Neuronal stem cell (in vitro differentiated cells): ENCODE results near the gene ZBTB8A.
"Not testable (repeated sequence)": the region's sequence is repeated elsewhere in the genome, so short reads cannot be mapped to it uniquely, and the experiment has no call there.

Experiments
- DNase-seq: peaks from one replicate; pipeline ENCODE4 v3.0.0-alpha.2; 2013; ENCODE audit warnings: low spot score
- H2AFZ ChIP-seq: one replicate; pipeline ENCODE4 v1.6.1; 2013; ENCODE audit warnings: mild to moderate bottlenecking, low read length, inconsistent platforms
- H2AK5ac ChIP-seq: 2 replicates; pipeline ENCODE4 v1.6.1; 2013; ENCODE audit warnings: low read depth, mild to moderate bottlenecking, inconsistent platforms, low read length, moderate library complexity, mixed read lengths
- H2BK120ac ChIP-seq: 2 replicates; pipeline ENCODE4 v1.6.1; 2013; ENCODE audit warnings: low read depth, mild to moderate bottlenecking, inconsistent platforms, low read length, moderate library complexity, mixed read lengths
- H2BK12ac ChIP-seq: one replicate; pipeline ENCODE4 v1.6.1; 2013; ENCODE audit warnings: low read length, inconsistent platforms
- H2BK15ac ChIP-seq: 2 replicates; pipeline ENCODE4 v1.6.1; 2013; ENCODE audit warnings: mild to moderate bottlenecking, low read length, inconsistent platforms, mixed read lengths
- H2BK5ac ChIP-seq: one replicate; pipeline ENCODE4 v1.6.1; 2013; ENCODE audit warnings: inconsistent platforms, mild to moderate bottlenecking, low read length, moderate library complexity
- H3K14ac ChIP-seq: one replicate; pipeline ENCODE4 v1.6.1; 2013; ENCODE audit warnings: low read length, inconsistent platforms
- H3K18ac ChIP-seq: 2 replicates; pipeline ENCODE4 v1.6.1; 2013; ENCODE audit warnings: low read length, inconsistent platforms
- H3K23ac ChIP-seq: 2 replicates; pipeline ENCODE4 v1.6.1; 2013; ENCODE audit warnings: low read depth, mild to moderate bottlenecking, mixed read lengths, low read length, inconsistent platforms; ENCODE audit not compliant: poor library complexity
- H3K27ac ChIP-seq: replicated peaks from 3 replicates; pipeline ENCODE4 v1.5.1; 2013; ENCODE audit warnings: low read length, inconsistent platforms
- H3K27me3 ChIP-seq, 3 experiments: 2 replicates each; pipeline ENCODE4 v1.6.1; 2013; ENCODE audit warnings: low read length in 3 of 3, mild to moderate bottlenecking in 2 of 3, inconsistent platforms in 1 of 3, low read depth in 1 of 3, mixed read lengths in 1 of 3, moderate library complexity in 1 of 3; ENCODE audit not compliant: control insufficient read depth in 3 of 3, insufficient read depth in 3 of 3
- H3K36me3 ChIP-seq, 2 donors: replicated peaks in 1 of 2; 2 replicates each; pipeline ENCODE4 v1.6.1; 2013; ENCODE audit warnings: low read length in 2 of 2; ENCODE audit not compliant: control insufficient read depth in 2 of 2, insufficient read depth in 2 of 2
- H3K4ac ChIP-seq: 2 replicates; pipeline ENCODE4 v1.6.1; 2013; ENCODE audit warnings: inconsistent platforms, mild to moderate bottlenecking, low read length, moderate library complexity
- H3K4me1 ChIP-seq, 2 donors: 1 replicate in 1 of 2; 2 replicates in 1 of 2; pipeline ENCODE4 v1.6.1; 2013; ENCODE audit warnings: low read length in 2 of 2, low read depth in 1 of 2; ENCODE audit not compliant: control insufficient read depth in 2 of 2, insufficient read depth in 1 of 2
- H3K4me2 ChIP-seq: one replicate; pipeline ENCODE4 v1.6.1; 2013; ENCODE audit warnings: mild to moderate bottlenecking, low read length, inconsistent platforms; ENCODE audit not compliant: insufficient read depth, poor library complexity, severe bottlenecking
- H3K4me3 ChIP-seq, 2 donors: 2 replicates each; pipeline ENCODE4 v1.5.1; 2013; ENCODE audit warnings: low read length in 2 of 2, mild to moderate bottlenecking in 2 of 2, inconsistent platforms in 1 of 2, moderate library complexity in 1 of 2
- H3K79me1 ChIP-seq: one replicate; pipeline ENCODE4 v1.6.1; 2013; ENCODE audit warnings: low read depth, mild to moderate bottlenecking, inconsistent platforms, low read length, moderate library complexity
- H3K9ac ChIP-seq: one replicate; pipeline ENCODE4 v1.6.1; 2013; ENCODE audit warnings: mild to moderate bottlenecking, low read depth, low read length, inconsistent platforms; ENCODE audit not compliant: poor library complexity
- H3K9me3 ChIP-seq, 2 donors: replicated peaks in 1 of 2; 2 replicates each; pipeline versions ENCODE3 to v1.6.1; 2013; ENCODE audit warnings: low read length in 2 of 2, mild to moderate bottlenecking in 2 of 2, inconsistent platforms in 1 of 2, low read depth in 1 of 2, mixed read lengths in 1 of 2, moderate library complexity in 1 of 2; ENCODE audit not compliant: control insufficient read depth in 2 of 2, insufficient read depth in 1 of 2
- H4K8ac ChIP-seq: one replicate; pipeline ENCODE4 v1.6.1; 2013; ENCODE audit warnings: low read depth, mild to moderate bottlenecking, inconsistent platforms, low read length, moderate library complexity
- H4K91ac ChIP-seq: one replicate; pipeline ENCODE4 v1.6.1; 2013; ENCODE audit warnings: low read length, low read depth, mild to moderate bottlenecking, inconsistent platforms; ENCODE audit not compliant: poor library complexity
- WGBS, 2 donors: extraction: QIAGEN DNeasy Blood & Tissue Kit; methylation state at CpG; one replicate each; pipeline ENCODE4 v1.1.7; 2013; ENCODE audit warnings: missing lambda C conversion rate in 2 of 2, mixed read lengths in 1 of 2; ENCODE audit not compliant: insufficient read length in 2 of 2, insufficient replicate concordance in 1 of 2; ENCODE audit errors: extremely low coverage in 2 of 2; 5-methylcytosine and 5-hydroxymethylcytosine counted together

Gene ZBTB8A

DNA sequence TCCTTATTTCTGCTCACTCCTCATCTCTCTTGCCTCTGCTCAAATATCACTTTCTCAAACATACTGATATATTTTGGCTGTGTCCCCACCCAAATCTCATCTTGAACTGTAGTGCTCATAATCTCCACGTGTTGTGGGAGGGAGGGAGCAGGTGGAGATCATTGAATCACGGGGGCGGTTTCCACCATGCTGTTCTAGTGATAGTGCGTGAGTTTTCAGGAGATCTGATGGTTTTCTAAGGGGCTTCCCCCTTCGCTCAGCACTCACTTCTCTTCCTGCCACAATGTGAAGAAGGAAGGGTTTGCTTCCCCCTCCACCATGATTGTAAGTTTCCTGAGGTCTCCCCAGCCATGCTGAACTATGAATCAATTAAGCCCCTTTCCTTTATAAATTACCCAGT, 84.5 kb downstream of the ZBTB8A start:
- no peak overlapping the region for H3K23ac ChIP-seq
- no peak overlapping the region for H2AFZ ChIP-seq
- DNase-seq = no peak
- H3K9me3 ChIP-seq = peaks cover 0 to 11% of the 10 kb centered on the region in 2 donors
- H3K27me3 ChIP-seq = no peaks in the 10 kb centered on the region
- H2BK15ac ChIP-seq = no peak overlapping the region
- H4K8ac ChIP-seq = no peak overlapping the region
- no peak overlapping the region for H3K4me2 ChIP-seq
- H4K91ac ChIP-seq = no peak overlapping the region
- H3K36me3 ChIP-seq = peaks cover 3 to 69% of the 10 kb centered on the region in 2 donors
- WGBS, 2 donors = no CpG with 5 or more reads among the region's 5 CpGs
- H3K4me3 ChIP-seq = no peak overlapping the region
- no peak overlapping the region for H3K9ac ChIP-seq
- H3K18ac ChIP-seq = no peak overlapping the region
- no peak overlapping the region for H3K27ac ChIP-seq
- no peaks in the 10 kb centered on the region for H3K79me1 ChIP-seq
- H2AK5ac ChIP-seq = no peak overlapping the region
- H3K4ac ChIP-seq = no peak overlapping the region
- H2BK12ac ChIP-seq = no peak overlapping the region
- no peak overlapping the region for H3K14ac ChIP-seq
- H2BK5ac ChIP-seq = no peak overlapping the region
- H3K4me1 ChIP-seq = no peaks in the 10 kb centered on the region
- H2BK120ac ChIP-seq = no peak overlapping the region

DNA sequence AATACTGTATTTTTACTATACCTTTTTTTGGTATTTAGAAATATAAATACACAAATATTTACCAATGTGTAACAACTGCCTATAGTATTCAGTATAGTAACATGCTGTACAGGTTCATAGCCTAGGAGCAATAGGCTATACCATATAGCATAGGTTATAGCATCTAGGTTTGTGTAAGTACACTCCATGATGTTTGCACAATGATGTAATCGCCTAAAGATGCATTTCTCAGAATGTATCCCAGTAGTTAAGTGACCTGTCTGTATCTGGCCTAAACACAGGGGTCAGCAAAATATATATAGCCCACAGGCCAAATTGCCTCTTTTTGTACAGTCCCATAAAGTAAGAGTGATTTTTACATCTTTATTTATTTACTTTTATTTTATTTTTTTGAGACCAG, 86.9 kb downstream of the ZBTB8A start:
- H3K27me3 ChIP-seq = no peaks in the 10 kb centered on the region
- no peak overlapping the region for H3K18ac ChIP-seq
- H3K4me2 ChIP-seq = no peak overlapping the region
- H3K36me3 ChIP-seq = peaks cover 0 to 69% of the 10 kb centered on the region in 2 donors
- H2AK5ac ChIP-seq = no peak overlapping the region
- H4K91ac ChIP-seq = no peak overlapping the region
- no peak overlapping the region for H2BK12ac ChIP-seq
- no peak overlapping the region for H3K14ac ChIP-seq
- no peak overlapping the region for H2BK120ac ChIP-seq
- H3K9ac ChIP-seq = no peak overlapping the region
- no peaks in the 10 kb centered on the region for H3K9me3 ChIP-seq
- no CpG with 5 or more reads among the region's 1 CpG for WGBS, 2 donors
- no peak overlapping the region for H3K23ac ChIP-seq
- H3K4ac ChIP-seq = no peak overlapping the region
- no peak overlapping the region for H2BK15ac ChIP-seq
- no peaks in the 10 kb centered on the region for H3K4me1 ChIP-seq
- no peak overlapping the region for H2AFZ ChIP-seq
- no peaks in the 10 kb centered on the region for H3K79me1 ChIP-seq
- no peak overlapping the region for H3K27ac ChIP-seq
- H2BK5ac ChIP-seq = no peak overlapping the region
- no peak overlapping the region for H3K4me3 ChIP-seq
- DNase-seq = no peak
- H4K8ac ChIP-seq = no peak overlapping the region

DNA sequence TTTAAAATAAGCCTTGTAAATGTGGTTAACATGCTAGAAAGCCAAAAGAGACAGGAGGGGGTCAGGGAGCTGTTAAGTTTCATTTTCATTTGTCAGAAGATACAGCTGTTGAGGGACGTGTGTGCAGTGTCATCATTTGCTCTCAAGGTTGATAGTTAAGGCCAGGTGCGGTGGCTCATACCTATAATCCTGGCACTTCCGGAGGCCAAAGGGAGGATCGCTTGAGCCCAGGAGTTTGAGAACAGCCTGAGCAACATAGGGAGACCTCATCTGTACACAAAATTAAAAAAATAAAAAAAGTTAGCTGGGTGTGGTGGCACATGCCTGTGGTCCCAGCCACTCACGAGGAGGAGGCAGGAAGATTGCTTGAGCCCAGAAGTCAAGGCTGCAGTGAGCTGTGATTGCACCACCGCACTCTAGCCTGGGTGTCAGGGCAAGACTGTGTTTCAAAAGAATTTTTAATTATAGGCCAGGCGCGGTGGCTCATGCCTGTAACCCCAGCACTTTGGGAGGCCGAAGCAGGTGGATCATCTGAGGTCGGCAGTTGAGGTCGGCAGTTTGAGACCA, 88.5 kb downstream of the ZBTB8A start:
- no peak overlapping the region for H2AK5ac ChIP-seq
- no peak overlapping the region for H2BK5ac ChIP-seq
- no peaks in the 10 kb centered on the region for H3K9me3 ChIP-seq
- no peaks in the 10 kb centered on the region for H3K79me1 ChIP-seq
- H3K4me2 ChIP-seq = no peak overlapping the region
- H3K4ac ChIP-seq = no peak overlapping the region
- no peak for DNase-seq
- H3K14ac ChIP-seq = no peak overlapping the region
- no peaks in the 10 kb centered on the region for H3K4me1 ChIP-seq
- H3K36me3 ChIP-seq = peaks cover 0 to 72% of the 10 kb centered on the region in 2 donors
- no peak overlapping the region for H3K9ac ChIP-seq
- H3K4me3 ChIP-seq = no peak overlapping the region
- no peaks in the 10 kb centered on the region for H3K27me3 ChIP-seq
- H3K27ac ChIP-seq = no peak overlapping the region
- WGBS, 2 donors = no CpG with 5 or more reads among the region's 11 CpGs
- H2BK12ac ChIP-seq = no peak overlapping the region
- H2BK120ac ChIP-seq = no peak overlapping the region
- no peak overlapping the region for H4K8ac ChIP-seq
- H3K23ac ChIP-seq = no peak overlapping the region
- H4K91ac ChIP-seq = no peak overlapping the region
- H2BK15ac ChIP-seq = no peak overlapping the region
- no peak overlapping the region for H3K18ac ChIP-seq
- H2AFZ ChIP-seq = no peak overlapping the region

DNA sequence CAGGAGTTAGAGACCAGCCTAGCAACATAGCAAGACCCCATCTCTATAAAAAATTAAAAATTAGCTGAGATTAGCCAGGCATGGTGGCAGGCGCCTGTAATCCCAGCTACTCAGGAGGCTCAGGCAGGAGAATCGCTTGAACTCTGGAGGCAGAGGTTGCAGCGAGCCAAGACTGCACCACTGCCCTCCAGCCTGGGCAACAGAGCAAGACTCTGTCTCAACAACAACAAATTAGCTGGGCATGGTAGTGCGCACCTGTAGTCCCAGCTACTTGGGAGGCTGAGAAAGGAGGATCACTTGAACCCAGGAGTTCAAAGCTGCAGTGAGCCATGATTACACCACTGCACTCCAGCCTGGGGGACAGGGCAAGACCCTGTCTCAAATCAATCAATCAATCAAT, 90.9 kb downstream of the ZBTB8A start:
- not testable (repeated sequence) for H3K4me2 ChIP-seq, H3K4me1 ChIP-seq, H3K9me3 ChIP-seq, H3K79me1 ChIP-seq, H3K23ac ChIP-seq, H3K4ac ChIP-seq, H3K4me3 ChIP-seq, H4K8ac ChIP-seq, H3K27me3 ChIP-seq, H2BK12ac ChIP-seq, H4K91ac ChIP-seq, DNase-seq, H3K27ac ChIP-seq, H2AK5ac ChIP-seq, H2BK120ac ChIP-seq, H3K18ac ChIP-seq, H2AFZ ChIP-seq, H3K9ac ChIP-seq, H2BK5ac ChIP-seq, H3K14ac ChIP-seq, H2BK15ac ChIP-seq
- H3K36me3 ChIP-seq = peaks cover 0 to 78% of the 10 kb centered on the region in 2 donors
- WGBS, 2 donors = no CpG with 5 or more reads among the region's 4 CpGs
